Parathyroid adenoma (tissue), 2 donors: ENCODE data around the gene ERC1.

ENCODE experiments used
- H2AFZ ChIP-seq: fragments of 300-600 bp; sonication (generic); one replicate; pipeline ENCODE4 v1.7.0; 2017; ENCODE audit warnings: antibody characterized with exemption, mild to moderate bottlenecking
- H3K27ac ChIP-seq: fragments of 300-600 bp; sonication (generic); one replicate; pipeline ENCODE4 v1.7.0; 2017
- H3K27me3 ChIP-seq: fragments of 300-600 bp; sonication (generic); one replicate; pipeline ENCODE4 v1.7.0; 2017; ENCODE audit warnings: low read length; ENCODE audit not compliant: control insufficient read depth, insufficient read depth
- H3K36me3 ChIP-seq: fragments of 300-600 bp; sonication (generic); one replicate; pipeline ENCODE4 v1.7.0; 2017; ENCODE audit warnings: low read length; ENCODE audit not compliant: control insufficient read depth, insufficient read depth
- H3K4me1 ChIP-seq: fragments of 300-600 bp; sonication (generic); one replicate; pipeline ENCODE4 v1.7.0; 2017; ENCODE audit warnings: control low read depth
- H3K4me2 ChIP-seq: fragments of 300-600 bp; sonication (generic); one replicate; pipeline ENCODE4 v1.7.0; 2017; ENCODE audit warnings: low read length
- H3K4me3 ChIP-seq: fragments of 300-600 bp; sonication (generic); one replicate; pipeline ENCODE4 v1.7.0; 2017; ENCODE audit warnings: low read depth, low read length
- H3K79me2 ChIP-seq: fragments of 300-600 bp; sonication (generic); one replicate; pipeline ENCODE4 v1.7.0; 2017; ENCODE audit warnings: control low read depth
- H3K9ac ChIP-seq: fragments of 300-600 bp; sonication (generic); one replicate; pipeline ENCODE4 v1.7.0; 2017; ENCODE audit warnings: mild to moderate bottlenecking
- H3K9me3 ChIP-seq: fragments of 300-600 bp; sonication (generic); one replicate; pipeline ENCODE4 v1.7.0; 2017; ENCODE audit warnings: low read length; ENCODE audit not compliant: control insufficient read depth
- TF ChIP-seq, protein P1 (sequence below): fragments of 300-600 bp; sonication (generic); IDR thresholded peaks from one replicate; pipeline ENCODE4 v1.7.0; 2017; ENCODE audit warnings: antibody characterized with exemption, mild to moderate bottlenecking
- donor health status: primary hyperparathyroidism.

ERC1 gene

DNA sequence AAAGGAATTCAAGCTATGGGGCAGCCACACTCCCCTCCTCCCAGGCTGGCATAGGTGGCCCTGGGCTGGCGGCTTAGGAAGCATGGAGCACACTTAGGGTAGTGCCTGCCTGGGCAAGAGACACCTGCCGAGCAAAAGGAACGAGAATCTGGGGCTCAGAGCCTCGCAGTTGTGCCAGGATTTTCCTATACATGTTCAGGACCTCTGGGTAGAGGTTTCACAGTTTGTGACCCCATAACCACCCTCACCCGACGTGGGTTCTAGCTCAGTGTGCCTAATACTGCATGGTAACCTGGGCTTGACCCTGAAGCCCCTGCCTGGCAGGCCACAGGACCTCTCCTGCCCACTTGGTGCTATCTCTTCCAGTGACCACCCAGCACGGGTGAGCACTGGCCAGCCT lies 503.8 kb downstream of the ERC1 start:
- no peak overlapping the region for H3K4me2 ChIP-seq
- no peak overlapping the region for H2AFZ ChIP-seq
- TF ChIP-seq, protein P1, sequence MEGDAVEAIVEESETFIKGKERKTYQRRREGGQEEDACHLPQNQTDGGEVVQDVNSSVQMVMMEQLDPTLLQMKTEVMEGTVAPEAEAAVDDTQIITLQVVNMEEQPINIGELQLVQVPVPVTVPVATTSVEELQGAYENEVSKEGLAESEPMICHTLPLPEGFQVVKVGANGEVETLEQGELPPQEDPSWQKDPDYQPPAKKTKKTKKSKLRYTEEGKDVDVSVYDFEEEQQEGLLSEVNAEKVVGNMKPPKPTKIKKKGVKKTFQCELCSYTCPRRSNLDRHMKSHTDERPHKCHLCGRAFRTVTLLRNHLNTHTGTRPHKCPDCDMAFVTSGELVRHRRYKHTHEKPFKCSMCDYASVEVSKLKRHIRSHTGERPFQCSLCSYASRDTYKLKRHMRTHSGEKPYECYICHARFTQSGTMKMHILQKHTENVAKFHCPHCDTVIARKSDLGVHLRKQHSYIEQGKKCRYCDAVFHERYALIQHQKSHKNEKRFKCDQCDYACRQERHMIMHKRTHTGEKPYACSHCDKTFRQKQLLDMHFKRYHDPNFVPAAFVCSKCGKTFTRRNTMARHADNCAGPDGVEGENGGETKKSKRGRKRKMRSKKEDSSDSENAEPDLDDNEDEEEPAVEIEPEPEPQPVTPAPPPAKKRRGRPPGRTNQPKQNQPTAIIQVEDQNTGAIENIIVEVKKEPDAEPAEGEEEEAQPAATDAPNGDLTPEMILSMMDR = no peak
- H3K4me1 ChIP-seq = no peaks in the 10 kb centered on the region
- no peaks in the 10 kb centered on the region for H3K36me3 ChIP-seq
- no peak overlapping the region for H3K4me3 ChIP-seq
- no peak overlapping the region for H3K27ac ChIP-seq
- H3K9me3 ChIP-seq = no peaks in the 10 kb centered on the region
- no peaks in the 10 kb centered on the region for H3K27me3 ChIP-seq
- H3K79me2 ChIP-seq = no peaks in the 10 kb centered on the region
- no peak overlapping the region for H3K9ac ChIP-seq

DNA sequence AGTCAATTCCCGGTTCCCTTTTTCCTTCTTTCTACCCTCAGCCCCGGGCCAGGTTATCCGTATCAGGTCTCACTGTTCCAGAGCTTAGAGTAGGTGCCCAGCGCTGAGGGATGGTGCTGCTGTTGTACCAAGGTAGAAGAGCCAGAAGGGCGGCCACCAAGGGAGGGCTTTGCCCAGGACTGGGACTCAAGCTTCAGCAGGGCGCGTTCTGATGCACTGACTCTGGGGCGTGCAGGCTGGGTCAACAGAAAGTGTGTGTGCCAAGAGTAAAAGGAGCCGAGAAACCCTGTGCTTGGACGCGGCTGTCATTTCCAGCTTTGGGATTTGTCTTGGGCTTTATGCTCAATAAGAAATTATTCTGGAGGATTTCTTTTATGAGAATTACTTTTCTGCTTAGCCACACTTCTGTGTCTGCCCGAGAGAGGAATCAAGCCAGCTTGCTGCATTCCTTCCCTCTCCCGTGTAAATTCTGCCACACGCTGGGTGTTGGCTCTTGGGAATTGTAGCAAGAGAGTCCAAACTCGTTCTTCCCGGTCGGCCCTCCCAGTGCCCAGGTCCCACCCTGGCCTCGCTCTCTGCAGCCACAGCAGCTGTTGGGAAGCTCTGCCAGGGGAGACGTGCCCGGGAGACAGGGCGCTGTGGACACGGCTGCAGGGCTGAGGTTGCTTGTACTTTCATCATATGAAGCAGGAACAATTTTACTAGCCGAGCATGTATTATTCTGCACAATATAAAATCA lies 505.3 kb downstream of the ERC1 start:
- Histone ChIP-seq H3K4me1 (no peaks in the 10 kb centered on the region), H3K4me3 (no peak overlapping the region)

DNA sequence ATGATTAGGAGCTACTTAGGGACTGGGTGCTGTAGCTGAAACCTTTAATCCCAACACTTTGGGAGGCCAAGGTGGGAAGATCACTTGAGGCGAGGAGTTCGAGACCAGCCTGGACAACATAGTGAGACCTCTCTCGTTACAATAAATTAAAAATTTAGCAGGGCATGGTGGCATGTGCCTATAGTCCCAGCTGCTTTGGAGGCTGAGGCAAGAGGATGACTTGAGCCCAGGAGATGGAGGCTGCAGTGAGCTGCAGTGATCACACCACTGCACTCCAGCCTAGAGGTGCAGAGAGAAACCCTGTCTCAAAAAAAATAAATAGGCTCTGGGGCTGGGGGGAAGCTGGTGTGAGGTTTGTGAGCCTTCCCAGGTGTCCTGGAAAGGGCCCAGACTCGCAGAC lies 506.1 kb downstream of the ERC1 start:
- H3K9me3 ChIP-seq = no peaks in the 10 kb centered on the region
- H2AFZ ChIP-seq = no peak overlapping the region
- H3K36me3 ChIP-seq = no peaks in the 10 kb centered on the region
- no peaks in the 10 kb centered on the region for H3K4me1 ChIP-seq
- TF ChIP-seq, protein P1 = no peak
- no peak overlapping the region for H3K27ac ChIP-seq
- no peak overlapping the region for H3K4me3 ChIP-seq
- H3K9ac ChIP-seq = no peak overlapping the region
- H3K27me3 ChIP-seq = no peaks in the 10 kb centered on the region
- no peak overlapping the region for H3K4me2 ChIP-seq
- no peaks in the 10 kb centered on the region for H3K79me2 ChIP-seq

More for the DNA sequence above, 505.3 kb downstream of the ERC1 start:
- H3K27me3 ChIP-seq = no peaks in the 10 kb centered on the region
- H3K79me2 ChIP-seq = no peaks in the 10 kb centered on the region
- TF ChIP-seq, protein P1 = no peak
- no peak overlapping the region for H3K4me2 ChIP-seq
- no peak overlapping the region for H2AFZ ChIP-seq
- no peaks in the 10 kb centered on the region for H3K36me3 ChIP-seq
- H3K27ac ChIP-seq = no peak overlapping the region
- no peaks in the 10 kb centered on the region for H3K9me3 ChIP-seq
- no peak overlapping the region for H3K9ac ChIP-seq

DNA sequence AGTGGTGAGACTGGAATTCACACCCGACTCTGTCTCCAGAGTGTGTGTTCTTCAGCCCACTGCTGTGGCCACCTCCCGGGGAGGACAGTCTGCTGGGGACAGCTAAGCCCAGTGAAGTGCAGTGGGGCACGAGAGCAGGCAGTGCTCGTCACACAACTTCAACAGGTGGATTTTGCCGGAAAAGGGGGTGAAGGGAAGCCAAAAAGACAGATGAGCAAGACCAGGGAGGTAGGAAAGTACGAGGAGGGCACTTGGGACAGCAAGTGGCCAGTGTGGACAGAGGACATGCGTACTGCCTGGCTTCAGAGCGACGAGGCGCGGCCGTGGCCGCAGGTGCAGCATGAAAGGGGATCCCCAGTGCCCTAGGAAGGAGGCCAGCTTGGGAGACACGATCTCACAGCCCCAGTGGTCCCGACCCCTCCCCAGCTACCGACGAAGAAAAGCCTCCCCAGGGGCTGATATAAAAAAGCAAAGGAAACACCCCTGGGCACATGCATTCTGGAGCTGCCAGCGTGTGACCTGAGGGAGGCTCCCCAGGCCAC lies 507.2 kb downstream of the ERC1 start:
- no peak overlapping the region for H3K4me2 ChIP-seq
- H2AFZ ChIP-seq = no peak overlapping the region
- H3K9me3 ChIP-seq = no peaks in the 10 kb centered on the region
- no peak overlapping the region for H3K9ac ChIP-seq
- no peaks in the 10 kb centered on the region for H3K27me3 ChIP-seq
- no peaks in the 10 kb centered on the region for H3K4me1 ChIP-seq
- no peaks in the 10 kb centered on the region for H3K36me3 ChIP-seq
- no peaks in the 10 kb centered on the region for H3K79me2 ChIP-seq
- no peak overlapping the region for H3K27ac ChIP-seq
- TF ChIP-seq, protein P1 = no peak
- no peak overlapping the region for H3K4me3 ChIP-seq

DNA sequence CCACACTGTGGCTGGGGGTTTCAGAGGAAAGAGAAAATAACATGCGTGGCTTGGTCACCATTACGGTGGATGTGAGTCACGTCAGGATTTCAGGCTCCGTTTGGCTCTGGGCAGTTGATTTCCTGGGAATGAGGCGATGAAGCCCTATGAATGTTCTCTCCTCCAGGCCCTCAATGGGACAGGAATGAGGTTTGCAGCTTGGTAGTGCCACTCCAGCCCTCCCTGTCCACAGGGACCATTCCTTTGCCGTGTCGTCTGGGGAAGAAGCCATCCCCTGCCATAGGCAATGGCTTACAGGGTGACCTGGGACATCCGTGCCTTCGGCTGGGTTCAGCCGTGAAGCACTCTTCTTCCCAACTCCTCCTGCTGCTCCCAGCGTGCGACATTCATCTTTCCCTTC lies 508.3 kb downstream of the ERC1 start:
- no peaks in the 10 kb centered on the region for H3K4me1 ChIP-seq
- H3K27ac ChIP-seq = no peak overlapping the region
- H3K36me3 ChIP-seq = no peaks in the 10 kb centered on the region
- no peaks in the 10 kb centered on the region for H3K27me3 ChIP-seq
- H3K79me2 ChIP-seq = no peaks in the 10 kb centered on the region
- TF ChIP-seq, protein P1 = no peak
- H3K4me3 ChIP-seq = no peak overlapping the region
- H3K4me2 ChIP-seq = no peak overlapping the region
- H3K9ac ChIP-seq = no peak overlapping the region
- H2AFZ ChIP-seq = no peak overlapping the region
- no peaks in the 10 kb centered on the region for H3K9me3 ChIP-seq
